RKO (cell line): ENCODE measurements around the gene CD101.

ENCODE experiments used
- DNase-seq: peaks from one replicate; pipeline ENCODE4 v3.0.0-alpha.2; 2016; ENCODE audit warnings: low spot score

The CD101 gene

GRCh38 chr1:117014209-117014608, 12.6 kb downstream of the CD101 start:
- DNase-seq: no peak

GRCh38 chr1:117015724-117016123, 14.2 kb downstream of the CD101 start:
- DNase-seq: no peak

GRCh38 chr1:117017062-117017461, 15.5 kb downstream of the CD101 start:
- DNase-seq: no peak

- DNase-seq: no peak
Observed at GRCh38 chr1:117017648-117018047, 16.1 kb downstream of the CD101 start.

GRCh38 chr1:117020526-117021156, 19.1 kb downstream of the CD101 start:
- DNase-seq: no peak

- no peak for DNase-seq
Observed at GRCh38 chr1:117022114-117022513, 20.6 kb downstream of the CD101 start.

GRCh38 chr1:117025568-117025967, 24.0 kb downstream of the CD101 start:
- no peak for DNase-seq

GRCh38 chr1:117026361-117026760, 24.8 kb downstream of the CD101 start:
- no peak for DNase-seq

GRCh38 chr1:117029685-117030084, 28.1 kb downstream of the CD101 start:
- no peak for DNase-seq

- no peak for DNase-seq
Observed at GRCh38 chr1:117030271-117030877, 28.8 kb downstream of the CD101 start.

- no peak for DNase-seq
Observed at GRCh38 chr1:117032266-117032665, 30.7 kb downstream of the CD101 start.

GRCh38 chr1:117032681-117033539, 31.4 kb downstream of the CD101 start:
- no peak for DNase-seq

- no peak for DNase-seq
Observed at GRCh38 chr1:117033772-117034171, 32.2 kb downstream of the CD101 start.

GRCh38 chr1:117034791-117035290, 33.3 kb downstream of the CD101 start:
- DNase-seq: no peak

- no peak for DNase-seq
Observed at GRCh38 chr1:117036018-117036461, 34.5 kb downstream of the CD101 start.

- DNase-seq: no peak
Observed at GRCh38 chr1:117037802-117038201, 36.2 kb downstream of the CD101 start.

- DNase-seq: no peak
Observed at GRCh38 chr1:117038236-117038635, 36.7 kb downstream of the CD101 start.

GRCh38 chr1:117044217-117044616, 42.7 kb downstream of the CD101 start:
- DNase-seq: no peak

- no peak for DNase-seq
Observed at GRCh38 chr1:117045644-117046043, 44.1 kb downstream of the CD101 start.

- no peak for DNase-seq
Observed at GRCh38 chr1:117046781-117047180, 45.2 kb downstream of the CD101 start.

GRCh38 chr1:117047271-117047670, 45.7 kb downstream of the CD101 start:
- DNase-seq: no peak

- DNase-seq: no peak
Observed at GRCh38 chr1:117049857-117050256, 48.3 kb downstream of the CD101 start.
